PC-3 (cell line): ENCODE results near the gene ASB2. TPM values are rescaled to one million over a fixed set of nuclear protein-coding genes. Genes with fewer than 3 reads are reported as not detected.

Experiments used
- ATAC-seq: fragments of 200-7000 bp; cut with Tn5 transposase; 2 replicates; pipeline ENCODE4 v1.9.1; 2020; ENCODE audit warnings: mild to moderate bottlenecking, moderate library complexity
- BruUV-seq: library from RNA; stranded (reverse); fragments of 400-500 nt; replicated peaks from 2 replicates; lab custom pipeline; 2021; lab: Mats Ljungman, UMichigan
- CTCF ChIA-PET: fragments of 300-600 bp; sonication (Branson Sonifier 250); formaldehyde crosslinking; loops from one replicate; lab custom pipeline; 2022; ENCODE audit warnings: antibody characterized with exemption; lab: Charles Lee
- POLR2A ChIA-PET: fragments of 300-600 bp; sonication (Branson Sonifier 250); formaldehyde crosslinking; loops from one replicate; lab custom pipeline; 2022; ENCODE audit warnings: antibody characterized with exemption; ENCODE audit not compliant: unreplicated experiment; lab: Charles Lee
- DNase-seq: peaks from one replicate; pipeline ENCODE4 v3.0.0-alpha.2; 2015
- H2AFZ ChIP-seq: fragments of 300-600 bp; sonication (generic); 2 replicates; pipeline ENCODE4 v1.6.0; 2016; ENCODE audit warnings: antibody characterized with exemption, low read length
- H3F3A ChIP-seq: fragments of 300-600 bp; sonication (generic); one replicate; pipeline ENCODE4 v1.6.0; 2017; ENCODE audit warnings: antibody characterized with exemption, low read length, control low read depth, mild to moderate bottlenecking; ENCODE audit not compliant: unreplicated experiment
- H3K27ac ChIP-seq: fragments of 300-600 bp; sonication (generic); 2 replicates; pipeline ENCODE4 v1.5.1; 2016; ENCODE audit warnings: mild to moderate bottlenecking, low read length
- H3K27me3 ChIP-seq: fragments of 300-600 bp; sonication (generic); 2 replicates; pipeline ENCODE4 v1.6.1; 2016; ENCODE audit warnings: low read length, mixed read lengths
- H3K36me3 ChIP-seq: fragments of 300-600 bp; sonication (generic); 2 replicates; pipeline ENCODE4 v1.6.1; 2016; ENCODE audit warnings: low read depth, mixed run types, low read length, mixed read lengths
- H3K4me1 ChIP-seq: fragments of 300-600 bp; sonication (generic); 2 replicates; pipeline ENCODE4 v1.5.1; 2016; ENCODE audit warnings: low read length; ENCODE audit not compliant: insufficient read depth
- H3K4me2 ChIP-seq: fragments of 300-600 bp; sonication (generic); 2 replicates; pipeline ENCODE4 v1.6.0; 2016; ENCODE audit warnings: low read length
- H3K4me3 ChIP-seq: fragments of 300-600 bp; sonication (generic); 2 replicates; pipeline ENCODE4 v1.5.1; 2016; ENCODE audit warnings: mild to moderate bottlenecking, low read length, mixed read lengths
- H3K79me2 ChIP-seq: fragments of 300-600 bp; sonication (generic); 2 replicates; pipeline ENCODE4 v1.6.1; 2017; ENCODE audit warnings: low read length, mixed read lengths
- H3K9ac ChIP-seq: fragments of 300-600 bp; sonication (generic); 2 replicates; pipeline ENCODE4 v1.6.0; 2016; ENCODE audit warnings: mild to moderate bottlenecking, low read length
- H3K9me2 ChIP-seq: fragments of 300-600 bp; sonication (generic); replicated peaks from 2 replicates; pipeline ENCODE4 v1.6.1; 2016; ENCODE audit warnings: mixed run types, low read length, mixed read lengths
- H3K9me3 ChIP-seq: fragments of 300-600 bp; sonication (generic); 2 replicates; pipeline ENCODE4 v1.6.1; 2016; ENCODE audit warnings: low read length, mixed read lengths
- H4K20me1 ChIP-seq: fragments of 300-600 bp; sonication (generic); 2 replicates; pipeline ENCODE4 v1.6.1; 2016; ENCODE audit warnings: low read length, mixed read lengths
- CTCF ChIP-seq: fragments of 300-600 bp; sonication (generic); conservative IDR thresholded peaks from 2 replicates; pipeline ENCODE4 v1.5.1; 2017; ENCODE audit warnings: antibody characterized with exemption, low read depth, mild to moderate bottlenecking, low read length
- EZH2 ChIP-seq: fragments of 300-600 bp; sonication (generic); IDR thresholded peaks from one replicate; pipeline ENCODE4 v1.6.1; 2017; ENCODE audit warnings: antibody characterized with exemption, mild to moderate bottlenecking, low read length; ENCODE audit not compliant: unreplicated experiment
- EZH2phosphoT487 ChIP-seq: fragments of 300-600 bp; sonication (generic); IDR thresholded peaks from 2 replicates; pipeline ENCODE4 v1.6.1; 2018; ENCODE audit warnings: mild to moderate bottlenecking, antibody characterized with exemption, low read length, borderline replicate concordance
- intact Hi-C: fragments of 100-400 bp; cut with micrococcal nuclease; formaldehyde crosslinking; loops from 2 replicates; pipeline ENCODE4 v1.9.0; 2023
- total RNA-seq: library from RNA; depleted of rRNA; stranded (reverse); fragments of >200 nt; gene quantifications from 2 replicates; pipeline ENCODE4 v1.2.3, GENCODE V29; 2014

Gene ASB2
- total RNA-seq, 1 experiment from 2014 or later, result 0.22 TPM

DNA sequence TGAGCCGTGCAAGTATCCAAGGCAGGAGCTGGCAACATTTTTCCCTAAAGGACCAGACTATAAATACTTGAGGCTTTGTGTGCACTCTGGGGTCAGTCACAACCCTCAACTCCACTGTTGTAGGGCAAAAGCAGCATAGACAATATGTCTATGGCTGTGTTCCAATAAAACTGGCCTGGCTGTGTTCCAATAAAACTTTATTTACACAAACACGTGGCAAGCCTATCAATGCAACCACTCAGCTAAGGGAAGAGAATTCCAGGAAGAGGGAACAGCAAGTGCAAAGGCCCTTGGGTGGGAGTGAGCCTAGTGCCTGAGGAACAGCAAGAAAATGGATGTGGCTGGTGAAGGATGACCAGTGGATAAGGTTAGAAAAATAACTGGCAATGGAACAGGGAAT, 60.6 kb downstream of the ASB2 start:
- no peaks in the 10 kb centered on the region for H3K79me2 ChIP-seq
- TF ChIP-seq EZH2phosphoT487, result no peak
- TF ChIP-seq CTCF, result no peak
- no peak for TF ChIP-seq EZH2
- no peaks in the 10 kb centered on the region for H3F3A ChIP-seq
- no peaks in the 10 kb centered on the region for H3K4me1 ChIP-seq
- no peaks in the 10 kb centered on the region for H4K20me1 ChIP-seq
- no peak overlapping the region for H2AFZ ChIP-seq
- H3K27me3 ChIP-seq, result peaks cover 3% of the 10 kb centered on the region
- no TSS peak for BruUV-seq
- H3K9me2 ChIP-seq, result no peaks in the 10 kb centered on the region
- no peak overlapping the region for H3K4me2 ChIP-seq
- intact Hi-C loops, result no loop called here
- no peak overlapping the region for H3K27ac ChIP-seq
- H3K9me3 ChIP-seq, result no peaks in the 10 kb centered on the region
- CTCF ChIA-PET, result no interaction called here
- H3K4me3 ChIP-seq, result no peak overlapping the region
- DNase-seq (no peak), ATAC-seq (no peak)
- POLR2A ChIA-PET, result no interaction called here
- no peaks in the 10 kb centered on the region for H3K36me3 ChIP-seq
- no peak overlapping the region for H3K9ac ChIP-seq

- no TSS peak for BruUV-seq
- TF ChIP-seq CTCF, result no peak
Measured at GRCh38 chr14:93915070-93915705, 61.2 kb downstream of the ASB2 start.

GRCh38 chr14:93914278-93914677, 62.1 kb downstream of the ASB2 start:
- Histone ChIP-seq H2AFZ (no peak overlapping the region), H3K4me2 (no peak overlapping the region), H3K9me3 (no peaks in the 10 kb centered on the region), H3K27ac (no peak overlapping the region), H3K27me3 (no peaks in the 10 kb centered on the region; the same call in 1 of the 2 replicates), H3K79me2 (no peaks in the 10 kb centered on the region), H3K36me3 (no peaks in the 10 kb centered on the region), H3F3A (no peaks in the 10 kb centered on the region), H3K9me2 (no peaks in the 10 kb centered on the region), H3K9ac (no peak overlapping the region), H3K4me3 (no peak overlapping the region), H4K20me1 (no peaks in the 10 kb centered on the region), H3K4me1 (no peaks in the 10 kb centered on the region)
- ChIA-PET POLR2A (no interaction called here), CTCF (no interaction called here)
- intact Hi-C loops, result no loop called here
- no peak for ATAC-seq
- TF ChIP-seq CTCF, result no peak
- no peak for TF ChIP-seq EZH2
- TF ChIP-seq EZH2phosphoT487, result no peak
- DNase-seq, result no peak
- BruUV-seq, result no TSS peak

More at GRCh38 chr14:93915070-93915705, 61.2 kb downstream of the ASB2 start:
- no peak overlapping the region for H3K4me3 ChIP-seq
- H3K4me2 ChIP-seq, result no peak overlapping the region
- CTCF ChIA-PET, result no interaction called here
- DNase-seq (no peak), ATAC-seq (no peak)
- intact Hi-C loops, result no loop called here
- no peaks in the 10 kb centered on the region for H3K79me2 ChIP-seq
- H3K4me1 ChIP-seq, result no peaks in the 10 kb centered on the region
- POLR2A ChIA-PET, result no interaction called here
- no peaks in the 10 kb centered on the region; the same call in none of the 2 replicates for H3K27me3 ChIP-seq
- H3K9ac ChIP-seq, result no peak overlapping the region
- no peak overlapping the region for H3K27ac ChIP-seq
- no peaks in the 10 kb centered on the region for H3F3A ChIP-seq
- no peaks in the 10 kb centered on the region for H4K20me1 ChIP-seq
- H2AFZ ChIP-seq, result no peak overlapping the region
- H3K36me3 ChIP-seq, result no peaks in the 10 kb centered on the region
- H3K9me3 ChIP-seq, result no peaks in the 10 kb centered on the region
- H3K9me2 ChIP-seq, result no peaks in the 10 kb centered on the region
